IMR-90 (cell line): Measurements from ENCODE around the gene QSER1. TPM values are rescaled to one million over a fixed set of nuclear protein-coding genes. Genes with fewer than 3 reads are reported as not detected.

Experiments
- ATAC-seq: fragments of 200-7000 bp; cut with Tn5 transposase; 2 replicates; pipeline ENCODE4 v1.9.1; 2020; ENCODE audit warnings: low read depth, mild to moderate bottlenecking, moderate library complexity
- BruUV-seq: library from RNA; stranded (reverse); fragments of 400-500 nt; replicated peaks from 2 replicates; lab custom pipeline; 2021; lab: Mats Ljungman, UMichigan
- CTCF ChIA-PET: fragments of 300-600 bp; formaldehyde crosslinking; extraction: SDS; loops from one replicate; lab custom pipeline; 2021; ENCODE audit warnings: antibody characterized with exemption; lab: Yijun Ruan, JAX
- POLR2A ChIA-PET: fragments of 300-600 bp; sonication (Branson Sonifier 250); formaldehyde crosslinking; loops from one replicate; lab custom pipeline; 2022; ENCODE audit warnings: antibody characterized with exemption; ENCODE audit not compliant: unreplicated experiment; lab: Charles Lee
- DNase-seq: peaks from one replicate; pipeline ENCODE4 v3.0.0; 2013
- H2AFZ ChIP-seq: replicated peaks from 2 replicates; pipeline ENCODE3; 2013; ENCODE audit warnings: low read length, mild to moderate bottlenecking; ENCODE audit not compliant: poor library complexity
- H2AK5ac ChIP-seq: 2 replicates; pipeline ENCODE4 v1.6.1; 2013; ENCODE audit warnings: low read depth, low read length, inconsistent platforms
- H2AK9ac ChIP-seq: replicated peaks from 2 replicates; pipeline ENCODE3; 2013; ENCODE audit warnings: mild to moderate bottlenecking, low read depth, low read length, moderate library complexity; ENCODE audit not compliant: poor library complexity
- H2BK120ac ChIP-seq: 2 replicates; pipeline ENCODE4 v1.6.1; 2013; ENCODE audit warnings: low read depth, low read length, inconsistent platforms
- H2BK15ac ChIP-seq: 3 replicates; pipeline ENCODE4 v1.6.1; 2013; ENCODE audit warnings: low read depth, low read length, inconsistent platforms
- H2BK20ac ChIP-seq: 2 replicates; pipeline ENCODE4 v1.6.1; 2013; ENCODE audit warnings: low read depth, mild to moderate bottlenecking, inconsistent platforms, low read length, moderate library complexity
- H2BK5ac ChIP-seq: 2 replicates; pipeline ENCODE4 v1.6.1; 2013; ENCODE audit warnings: mild to moderate bottlenecking, low read depth, low read length, inconsistent platforms; ENCODE audit not compliant: poor library complexity, severe bottlenecking
- H3K14ac ChIP-seq: replicated peaks from 2 replicates; pipeline ENCODE4 v1.6.1; 2013; ENCODE audit warnings: low read depth, low read length, inconsistent platforms
- H3K18ac ChIP-seq: 2 replicates; pipeline ENCODE4 v1.6.1; 2013; ENCODE audit warnings: low read depth, low read length, control low read depth
- H3K23ac ChIP-seq: 2 replicates; pipeline ENCODE4 v1.6.1; 2013; ENCODE audit warnings: low read depth, low read length, inconsistent platforms
- H3K27ac ChIP-seq: 2 replicates; pipeline ENCODE4 v1.5.1; 2013; ENCODE audit warnings: mild to moderate bottlenecking, control low read depth, low read length; ENCODE audit not compliant: insufficient read depth
- H3K27me3 ChIP-seq: 2 replicates; pipeline ENCODE4 v1.6.1; 2013; ENCODE audit warnings: low read length; ENCODE audit not compliant: control insufficient read depth, insufficient read depth
- H3K36me3 ChIP-seq: 2 replicates; pipeline ENCODE4 v1.6.1; 2013; ENCODE audit warnings: low read length, mixed read lengths; ENCODE audit not compliant: control insufficient read depth, insufficient read depth
- H3K4ac ChIP-seq: 2 replicates; pipeline ENCODE4 v1.6.1; 2013; ENCODE audit warnings: low read depth, low read length, inconsistent platforms
- H3K4me1 ChIP-seq: 2 replicates; pipeline ENCODE4 v1.6.1; 2013; ENCODE audit warnings: low read length, mixed read lengths; ENCODE audit not compliant: control insufficient read depth, insufficient read depth
- H3K4me2 ChIP-seq: 2 replicates; pipeline ENCODE4 v1.6.1; 2013; ENCODE audit warnings: low read depth, mild to moderate bottlenecking, control low read depth, low read length, moderate library complexity
- H3K4me3 ChIP-seq: 2 replicates; pipeline ENCODE4 v1.5.1; 2013; ENCODE audit warnings: low read depth, mild to moderate bottlenecking, control low read depth, low read length, moderate library complexity; ENCODE audit not compliant: insufficient read depth
- H3K56ac ChIP-seq: 2 replicates; pipeline ENCODE4 v1.6.1; 2013; ENCODE audit warnings: low read length, inconsistent platforms; ENCODE audit not compliant: insufficient read depth; ENCODE audit errors: extremely low read depth
- H3K79me1 ChIP-seq, 2 experiments: 2 replicates each; pipeline ENCODE4 v1.6.1; 2013; ENCODE audit warnings: low read length in 2 of 2, inconsistent platforms in 1 of 2, low read depth in 1 of 2
- H3K9ac ChIP-seq: 2 replicates; pipeline ENCODE4 v1.6.1; 2013; ENCODE audit warnings: low read depth, low read length, control low read depth
- H3K9me1 ChIP-seq: 2 replicates; pipeline ENCODE4 v1.6.1; 2013; ENCODE audit warnings: low read length, inconsistent platforms; ENCODE audit not compliant: insufficient read depth
- H3K9me3 ChIP-seq: 2 replicates; pipeline ENCODE4 v1.6.1; 2013; ENCODE audit warnings: low read length; ENCODE audit not compliant: control insufficient read depth, insufficient read depth
- H4K20me1 ChIP-seq: 2 replicates; pipeline ENCODE4 v1.6.1; 2013; ENCODE audit warnings: low read length, inconsistent platforms; ENCODE audit not compliant: insufficient read depth
- H4K5ac ChIP-seq: 2 replicates; pipeline ENCODE4 v1.6.1; 2013; ENCODE audit warnings: mild to moderate bottlenecking, low read depth, low read length, control low read depth
- H4K8ac ChIP-seq, 2 experiments: 2 replicates each; pipeline ENCODE4 v1.6.1; 2013; ENCODE audit warnings: low read depth in 2 of 2, low read length in 2 of 2, control low read depth in 1 of 2, inconsistent platforms in 1 of 2
- H4K91ac ChIP-seq: 2 replicates; pipeline ENCODE4 v1.6.1; 2013; ENCODE audit warnings: low read depth, low read length, inconsistent platforms; ENCODE audit not compliant: insufficient read depth
- CEBPB ChIP-seq: IDR thresholded peaks from 2 replicates; pipeline ENCODE4 v1.6.1; 2012; ENCODE audit warnings: low read depth, low read length, improper control_type of control experiment
- CHD1 ChIP-seq: IDR thresholded peaks from 2 replicates; pipeline ENCODE4 v1.6.1; 2012; ENCODE audit warnings: low read depth, low read length, improper control_type of control experiment
- ELK1 ChIP-seq: fragments of 150-350 bp; IDR thresholded peaks from 2 replicates; pipeline ENCODE4 v1.6.1; 2016; ENCODE audit warnings: low read depth, mild to moderate bottlenecking, low read length, moderate library complexity, borderline replicate concordance
- FOS ChIP-seq: fragments of 150-350 bp; IDR thresholded peaks from 2 replicates; pipeline ENCODE4 v1.6.1; 2016; ENCODE audit warnings: low read depth, low read length
- MXI1 ChIP-seq: IDR thresholded peaks from 2 replicates; pipeline ENCODE4 v1.6.1; 2012; ENCODE audit warnings: low read depth, mild to moderate bottlenecking, low read length, moderate library complexity, borderline replicate concordance
- NFE2L2 ChIP-seq: fragments of 150-350 bp; IDR thresholded peaks from 2 replicates; pipeline ENCODE4 v1.6.1; 2016; ENCODE audit warnings: low read depth, mild to moderate bottlenecking, low read length
- POLR2A ChIP-seq: IDR thresholded peaks from 2 replicates; pipeline ENCODE4 v1.6.1; 2012; ENCODE audit warnings: mild to moderate bottlenecking, low read depth, low read length
- RFX5 ChIP-seq: IDR thresholded peaks from 2 replicates; pipeline ENCODE4 v1.8.0; 2012; ENCODE audit warnings: low read depth, mild to moderate bottlenecking, low read length, moderate library complexity
- SMC3 ChIP-seq: fragments of 150-350 bp; IDR thresholded peaks from 2 replicates; pipeline ENCODE4 v1.6.1; 2016; ENCODE audit warnings: low read depth, mild to moderate bottlenecking, antibody characterized with exemption, low read length, moderate library complexity
- USF2 ChIP-seq: fragments of 150-350 bp; IDR thresholded peaks from 2 replicates; pipeline ENCODE4 v1.6.1; 2017; ENCODE audit warnings: mild to moderate bottlenecking, antibody characterized with exemption, low read length, low read depth
- WGBS, 2 experiments: methylation state at CpG; one replicate each; pipeline versions ENCODE4 v1.1.5 to v1.1.7; 2013; ENCODE audit warnings: missing lambda C conversion rate in 2 of 2; ENCODE audit not compliant: insufficient read length in 1 of 2; ENCODE audit errors: extremely low coverage in 2 of 2; 5-methylcytosine and 5-hydroxymethylcytosine counted together
- dilution Hi-C: fragments of 300-500 bp; cut with HindIII; formaldehyde crosslinking; loops from one replicate; pipeline ENCODE4 v1.14.3; 2018; ENCODE audit warnings: low sequenced_read_pairs; ENCODE audit not compliant: unreplicated experiment
- in situ Hi-C: fragments of 300-500 bp; cut with MboI; formaldehyde crosslinking; loops from 3 replicates; pipeline ENCODE4 v1.14.3; 2019; ENCODE audit warnings: low sequenced_read_pairs, inconsistent platforms, mixed read lengths
- intact Hi-C: fragments of 100-400 bp; cut with micrococcal nuclease; formaldehyde crosslinking; loops from 2 replicates; pipeline ENCODE4 v1.10.0; 2022
- polyA plus RNA-seq, 3 experiments: library from polyadenylated mRNA; depleted of rRNA; stranded (reverse); fragments of >200 nt; gene quantifications; 2 replicates each; pipeline ENCODE4 v1.2.3, GENCODE V29; 2012; ENCODE audit warnings: low replicate concordance in 1 of 3
- total RNA-seq: library from RNA; depleted of rRNA; stranded (reverse); fragments of >200 nt; gene quantifications from 2 replicates; pipeline ENCODE4 v1.2.3, GENCODE V29; 2012

QSER1 gene
- total and polyA plus RNA-seq, 2 of the 4 experiments (the other 2 are of a cell fraction): 5.9 to 15.6 TPM

GRCh38 chr11:32894149-32894827 is 1.7 kb downstream of the QSER1 start:
- H4K5ac ChIP-seq: peak overlapping the region; percentile 58; the same call in 1 of the 2 replicates
- H3K79me1 ChIP-seq: peaks cover 19 to 40% of the 10 kb centered on the region in 2 experiments
- peak overlapping the region; percentile 58 for H3K27ac ChIP-seq
- ATAC-seq: peak; percentile 28
- peak overlapping the region; percentile 20; the same call in 1 of the 2 replicates for H3K14ac ChIP-seq
- peak overlapping the region; percentile 79 for H3K4me3 ChIP-seq
- dilution Hi-C loops (no loop called here), in situ Hi-C loops (no loop called here), intact Hi-C loops (loop anchor here (5.0 kb wide), 2 partner anchors 87 to 168 kb away; no protein-coding TSS in a partner anchor)
- H2AFZ ChIP-seq: peak overlapping the region; percentile 79
- ChIA-PET POLR2A (no interaction called here), CTCF (interaction anchor here (0.9 to 1.1 kb wide), 3 partner anchors 9 to 172 kb away, joined by 3 to 4 read pairs (median 4); no protein-coding TSS in a partner anchor)
- DNase-seq: peak; percentile 82
- TF ChIP-seq RFX5 (no peak), SMC3 (no peak), MXI1 (0 out of 2 replicates have a peak, but pooled peaks have one; percentile 29), ELK1 (no peak), POLR2A (0 out of 2 replicates have a peak, but pooled peaks have one; percentile 54), CEBPB (peak; percentile 49), USF2 (no peak), FOS (no peak), CHD1 (no peak), NFE2L2 (no peak)
- H3K56ac ChIP-seq: peak overlapping the region; percentile 27; the same call in 1 of the 2 replicates
- H4K91ac ChIP-seq: no peak overlapping the region
- no peaks in the 10 kb centered on the region for H3K27me3 ChIP-seq
- 0% methylated on average over 3 of the region's 14 CpGs; no CpG with 5 or more reads in 1 of the 2 experiments for whole genome bisulfite sequencing, 2 experiments
- H3K4ac ChIP-seq: peak overlapping the region; percentile 47; the same call in 1 of the 2 replicates
- H2AK9ac ChIP-seq: peak overlapping the region; percentile 90
- H3K9me3 ChIP-seq: no peaks in the 10 kb centered on the region
- peaks cover 4% of the 10 kb centered on the region; the same call in 1 of the 2 replicates for H3K9me1 ChIP-seq
- H2AK5ac ChIP-seq: no peak overlapping the region
- H4K20me1 ChIP-seq: peaks cover 11% of the 10 kb centered on the region; the same call in 1 of the 2 replicates
- H3K36me3 ChIP-seq: no peaks in the 10 kb centered on the region
- H3K23ac ChIP-seq: peak overlapping the region; percentile 89
- peak overlapping the region; percentile 90 for H3K4me2 ChIP-seq
- H4K8ac ChIP-seq: peak overlapping the region; percentile 0 to 68; a peak in 2 of 4 replicates
- H3K18ac ChIP-seq: peak overlapping the region; percentile 82
- H3K4me1 ChIP-seq: no peaks in the 10 kb centered on the region
- H2BK20ac ChIP-seq: no peak overlapping the region
- no peak overlapping the region for H2BK120ac ChIP-seq
- H2BK5ac ChIP-seq: peak overlapping the region; percentile 88
- H2BK15ac ChIP-seq: no peak overlapping the region
- BruUV-seq: no TSS peak
- peak overlapping the region; percentile 62 for H3K9ac ChIP-seq
